Ishikawa (cell line): ENCODE measurements around the gene ACOX3.

Experiments
- CEBPB ChIP-seq: IDR thresholded peaks from 2 replicates; pipeline ENCODE4 v1.6.1; 2012
- MAX ChIP-seq: IDR thresholded peaks from 2 replicates; pipeline ENCODE4 v1.6.1; 2012
- TEAD4 ChIP-seq: IDR thresholded peaks from 2 replicates; pipeline ENCODE4 v1.6.1; 2012

- TF ChIP-seq TEAD4 (no peak), CEBPB (no peak), MAX (no peak)
These were observed 93.5 kb downstream of the ACOX3 start for GRCh38 chr4:8346838-8347605.
